ENCODE measurements around the gene SNX2. TPM values are rescaled to one million over a fixed set of nuclear protein-coding genes. Genes with fewer than 3 reads are reported as not detected.
A peak's percentile ranks its signal among the peaks of the same experiment; 100 is the strongest.

SNX2 gene
- total RNA-seq, 1 donor from 2014 or later, result 57.0 TPM

DNA sequence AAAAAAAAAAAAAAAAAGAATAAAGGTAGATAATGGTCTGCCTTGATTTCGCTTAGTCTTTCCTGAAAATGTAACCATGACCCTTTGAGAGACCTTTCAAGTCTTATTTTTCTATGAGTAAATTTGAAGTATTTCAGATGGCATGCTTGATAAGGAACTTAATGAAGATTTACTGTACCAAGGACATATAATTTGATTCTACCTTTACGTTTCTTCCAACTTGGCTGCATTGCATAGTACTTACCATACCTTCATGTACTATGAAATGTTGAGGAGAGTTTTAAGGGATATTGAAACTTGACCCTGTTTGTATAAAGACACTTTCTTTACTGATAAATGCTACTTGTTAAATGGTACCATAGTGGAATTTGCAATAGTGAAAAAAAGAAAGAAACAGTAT is 35.5 kb downstream of the SNX2 start:
- no peak for DNase-seq (ENCODE audit: low spot score, unreplicated experiment)
- no peaks in the 10 kb centered on the region for H3K9me3 Mint-ChIP-seq (ENCODE audit: low read depth)
- H3K36me3 Mint-ChIP-seq (ENCODE audit: insufficient read depth), result peaks cover 13% of the 10 kb centered on the region
- peaks cover 11% of the 10 kb centered on the region for H3K4me1 Mint-ChIP-seq (ENCODE audit: low read depth)
- H3K27me3 Mint-ChIP-seq, result no peaks in the 10 kb centered on the region
- H3K27ac Mint-ChIP-seq, result no peak overlapping the region
- no peak for TF ChIP-seq CTCF (IDR thresholded peaks at IDR 0.05; ENCODE audit: unreplicated experiment)
- H3K4me3 Mint-ChIP-seq (ENCODE audit: low read depth), result no peak overlapping the region

- Mint-ChIP-seq H3K9me3 (ENCODE audit: low read depth) (no peaks in the 10 kb centered on the region), H3K27ac (no peak overlapping the region), H3K27me3 (no peaks in the 10 kb centered on the region), H3K4me1 (ENCODE audit: low read depth) (peaks cover 11% of the 10 kb centered on the region), H3K36me3 (ENCODE audit: insufficient read depth) (peaks cover 9% of the 10 kb centered on the region), H3K4me3 (ENCODE audit: low read depth) (no peak overlapping the region)
- TF ChIP-seq CTCF (IDR thresholded peaks at IDR 0.05; ENCODE audit: unreplicated experiment), result no peak
- no peak for DNase-seq (ENCODE audit: low spot score, unreplicated experiment)
Observed at GRCh38 chr5:122815218-122815767, 40.4 kb downstream of the SNX2 start.

DNA sequence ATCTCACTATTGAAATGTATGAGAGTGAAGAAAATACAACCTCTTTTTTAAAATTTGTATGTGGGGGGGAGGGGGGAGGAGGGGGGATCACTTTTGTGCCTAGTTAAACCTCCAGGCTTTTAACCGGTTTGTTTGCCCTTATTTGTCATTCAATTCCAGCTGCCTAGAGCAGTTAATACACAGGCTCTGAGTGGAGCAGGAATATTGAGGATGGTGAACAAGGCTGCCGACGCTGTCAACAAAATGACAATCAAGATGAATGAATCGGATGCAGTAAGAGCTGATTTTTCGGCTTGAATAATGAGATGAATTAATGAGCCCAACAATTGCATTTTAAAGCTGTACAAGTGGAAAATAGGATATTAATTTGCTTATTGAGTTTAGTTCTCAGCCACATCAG is 41.9 kb downstream of the SNX2 start:
- no peak for TF ChIP-seq CTCF (IDR thresholded peaks at IDR 0.05; ENCODE audit: unreplicated experiment)
- H3K4me3 Mint-ChIP-seq (ENCODE audit: low read depth), result no peak overlapping the region

GRCh38 chr5:122831984-122832383 is 57.1 kb downstream of the SNX2 start:
- no peak overlapping the region for H3K27ac Mint-ChIP-seq
- H3K27me3 Mint-ChIP-seq, result no peaks in the 10 kb centered on the region
- DNase-seq (ENCODE audit: low spot score, unreplicated experiment), result no peak
- H3K36me3 Mint-ChIP-seq (ENCODE audit: insufficient read depth), result peaks cover 4% of the 10 kb centered on the region
- TF ChIP-seq CTCF (IDR thresholded peaks at IDR 0.05; ENCODE audit: unreplicated experiment), result no peak
- H3K9me3 Mint-ChIP-seq (ENCODE audit: low read depth), result no peaks in the 10 kb centered on the region
- no peaks in the 10 kb centered on the region for H3K4me1 Mint-ChIP-seq (ENCODE audit: low read depth)
- no peak overlapping the region for H3K4me3 Mint-ChIP-seq (ENCODE audit: low read depth)

More for the DNA sequence above, 41.9 kb downstream of the SNX2 start:
- Mint-ChIP-seq H3K27ac (no peak overlapping the region), H3K27me3 (no peaks in the 10 kb centered on the region), H3K4me1 (ENCODE audit: low read depth) (peaks cover 8% of the 10 kb centered on the region), H3K9me3 (ENCODE audit: low read depth) (no peaks in the 10 kb centered on the region), H3K36me3 (ENCODE audit: insufficient read depth) (peaks cover 14% of the 10 kb centered on the region)
- no peak for DNase-seq (ENCODE audit: low spot score, unreplicated experiment)

DNA sequence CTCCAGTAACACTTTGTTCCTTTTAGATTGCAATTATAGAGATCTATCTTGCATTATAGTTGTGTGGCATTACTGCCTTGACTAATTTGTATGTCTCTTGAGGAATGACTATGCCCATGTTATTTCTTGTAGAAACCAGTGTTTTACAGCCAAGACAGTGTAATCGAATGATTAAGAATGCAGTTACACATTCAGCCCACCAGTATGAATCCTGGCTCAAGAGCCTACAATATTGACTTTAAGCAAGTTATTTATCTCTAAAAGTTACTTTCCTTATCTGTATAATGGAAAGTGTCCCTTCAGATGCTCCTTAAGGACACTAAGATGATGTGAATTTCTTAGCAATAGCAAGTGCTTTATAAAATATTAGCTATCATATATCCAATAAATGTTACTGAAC is 60.8 kb downstream of the SNX2 start:
- Mint-ChIP-seq H3K4me1 (ENCODE audit: low read depth) (peaks cover 1% of the 10 kb centered on the region), H3K36me3 (ENCODE audit: insufficient read depth) (peaks cover 3% of the 10 kb centered on the region), H3K4me3 (ENCODE audit: low read depth) (no peak overlapping the region), H3K27me3 (no peaks in the 10 kb centered on the region), H3K9me3 (ENCODE audit: low read depth) (peaks cover 5% of the 10 kb centered on the region), H3K27ac (no peak overlapping the region)
- TF ChIP-seq CTCF (IDR thresholded peaks at IDR 0.05; ENCODE audit: unreplicated experiment), result peak; percentile 17
- no peak for DNase-seq (ENCODE audit: low spot score, unreplicated experiment)
